Kidney epithelial cell (primary cell): ENCODE data around the gene PLXNA4. TPM values are rescaled to one million over a fixed set of nuclear protein-coding genes. Genes with fewer than 3 reads are reported as not detected.

Experiments
- DNase-seq: peaks from one replicate; pipeline ENCODE4 v3.0.0-alpha.2; 2010; ENCODE audit warnings: low read depth
- H3K27me3 ChIP-seq: 2 replicates; pipeline ENCODE4 v1.6.0; 2011; ENCODE audit warnings: low read length; ENCODE audit not compliant: control insufficient read depth, insufficient read depth
- H3K36me3 ChIP-seq: 2 replicates; pipeline ENCODE4 v1.5.1; 2011; ENCODE audit warnings: low read length; ENCODE audit not compliant: control insufficient read depth, insufficient read depth
- H3K4me3 ChIP-seq: 2 replicates; pipeline ENCODE4 v1.5.1; 2011; ENCODE audit warnings: low read depth, mild to moderate bottlenecking, control low read depth, low read length
- total RNA-seq: library from RNA; depleted of rRNA; stranded (reverse); fragments of >200 nt; gene quantifications from 2 replicates; pipeline ENCODE4 v1.2.3, GENCODE V29; 2015
- TF ChIP-seq, protein P1 (sequence below): IDR thresholded peaks from 2 replicates; pipeline ENCODE4 v1.5.1; 2011; ENCODE audit warnings: mild to moderate bottlenecking, moderate library complexity, low read length, control low read depth, inconsistent platforms; ENCODE audit not compliant: insufficient read depth, poor library complexity, severe bottlenecking

PLXNA4 gene
- total RNA-seq, 1 donor from 2014 or later, result 5.9 TPM

- no peak overlapping the region for H3K4me3 ChIP-seq
- DNase-seq, result no peak
- TF ChIP-seq, protein P1, sequence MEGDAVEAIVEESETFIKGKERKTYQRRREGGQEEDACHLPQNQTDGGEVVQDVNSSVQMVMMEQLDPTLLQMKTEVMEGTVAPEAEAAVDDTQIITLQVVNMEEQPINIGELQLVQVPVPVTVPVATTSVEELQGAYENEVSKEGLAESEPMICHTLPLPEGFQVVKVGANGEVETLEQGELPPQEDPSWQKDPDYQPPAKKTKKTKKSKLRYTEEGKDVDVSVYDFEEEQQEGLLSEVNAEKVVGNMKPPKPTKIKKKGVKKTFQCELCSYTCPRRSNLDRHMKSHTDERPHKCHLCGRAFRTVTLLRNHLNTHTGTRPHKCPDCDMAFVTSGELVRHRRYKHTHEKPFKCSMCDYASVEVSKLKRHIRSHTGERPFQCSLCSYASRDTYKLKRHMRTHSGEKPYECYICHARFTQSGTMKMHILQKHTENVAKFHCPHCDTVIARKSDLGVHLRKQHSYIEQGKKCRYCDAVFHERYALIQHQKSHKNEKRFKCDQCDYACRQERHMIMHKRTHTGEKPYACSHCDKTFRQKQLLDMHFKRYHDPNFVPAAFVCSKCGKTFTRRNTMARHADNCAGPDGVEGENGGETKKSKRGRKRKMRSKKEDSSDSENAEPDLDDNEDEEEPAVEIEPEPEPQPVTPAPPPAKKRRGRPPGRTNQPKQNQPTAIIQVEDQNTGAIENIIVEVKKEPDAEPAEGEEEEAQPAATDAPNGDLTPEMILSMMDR, result no peak
- H3K36me3 ChIP-seq, result no peaks in the 10 kb centered on the region
- H3K27me3 ChIP-seq, result no peaks in the 10 kb centered on the region
Observed at GRCh38 chr7:132199626-132200025, 376.6 kb downstream of the PLXNA4 start.

- no peak overlapping the region for H3K4me3 ChIP-seq
- DNase-seq, result no peak
- TF ChIP-seq, protein P1, result no peak
- no peaks in the 10 kb centered on the region for H3K27me3 ChIP-seq
- no peaks in the 10 kb centered on the region for H3K36me3 ChIP-seq
Observed at GRCh38 chr7:132197772-132198171, 378.5 kb downstream of the PLXNA4 start.

DNA sequence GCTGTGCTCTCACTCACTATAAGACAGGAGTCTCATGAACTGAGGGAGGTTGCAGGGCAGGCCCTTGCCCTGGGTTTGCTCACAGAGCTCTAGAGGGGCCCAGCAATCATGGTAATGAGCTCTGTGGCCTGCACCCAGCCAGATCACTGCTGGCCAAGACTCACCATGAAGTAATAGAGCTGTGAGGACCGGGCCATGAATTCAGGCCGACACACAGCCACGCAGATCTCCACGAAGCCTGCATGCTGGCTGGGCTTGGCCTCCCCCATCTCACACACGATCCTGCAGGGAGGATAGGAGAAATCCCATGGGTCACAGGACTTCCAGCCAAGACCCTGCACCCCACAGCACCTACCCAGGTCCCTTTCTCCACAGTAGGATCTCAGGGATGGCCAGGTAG lies 382.4 kb downstream of the PLXNA4 start:
- DNase-seq, result no peak
- H3K4me3 ChIP-seq, result no peak overlapping the region
- H3K36me3 ChIP-seq, result no peaks in the 10 kb centered on the region
- TF ChIP-seq, protein P1, result no peak
- H3K27me3 ChIP-seq, result no peaks in the 10 kb centered on the region

GRCh38 chr7:132192809-132193208 lies 383.5 kb downstream of the PLXNA4 start:
- Histone ChIP-seq H3K36me3 (no peaks in the 10 kb centered on the region), H3K27me3 (no peaks in the 10 kb centered on the region), H3K4me3 (no peak overlapping the region)
- TF ChIP-seq, protein P1, result no peak
- DNase-seq, result no peak

GRCh38 chr7:132191418-132191817 lies 384.9 kb downstream of the PLXNA4 start:
- no peak for DNase-seq
- H3K36me3 ChIP-seq, result no peaks in the 10 kb centered on the region
- TF ChIP-seq, protein P1, result no peak

DNA sequence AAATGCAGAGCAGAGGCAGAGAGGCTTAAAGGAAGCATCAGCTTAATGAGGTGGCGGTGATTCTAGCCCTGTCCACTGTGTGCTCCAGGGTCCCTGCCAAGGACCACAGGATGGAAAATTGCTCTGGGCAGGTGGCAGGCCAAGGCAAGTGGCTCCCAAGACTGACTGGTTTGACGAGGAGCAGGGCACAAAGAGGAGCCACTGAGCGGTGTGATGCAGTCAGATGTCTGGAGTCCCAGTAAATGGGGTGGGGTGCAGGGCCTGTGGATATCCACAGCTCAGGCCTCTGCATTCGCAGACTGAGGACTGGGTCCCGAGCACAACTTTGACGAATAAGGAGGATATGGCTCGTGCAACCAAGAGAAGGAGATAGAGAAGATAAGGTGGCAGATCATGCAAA lies 385.6 kb downstream of the PLXNA4 start:
- Histone ChIP-seq H3K4me3 (no peak overlapping the region), H3K36me3 (no peaks in the 10 kb centered on the region), H3K27me3 (no peaks in the 10 kb centered on the region)
- DNase-seq, result no peak
- TF ChIP-seq, protein P1, result no peak

More at GRCh38 chr7:132191418-132191817, 384.9 kb downstream of the PLXNA4 start:
- Histone ChIP-seq H3K27me3 (no peaks in the 10 kb centered on the region), H3K4me3 (no peak overlapping the region)
